Panc1 (cell line): ENCODE results near the gene USP28. TPM values are rescaled to one million over a fixed set of nuclear protein-coding genes. Genes with fewer than 3 reads are reported as not detected.

Source experiments
- ATAC-seq: fragments of 200-7000 bp; cut with Tn5 transposase; 2 replicates; pipeline ENCODE4 v1.9.1; 2020; ENCODE audit warnings: mild to moderate bottlenecking, moderate library complexity
- BruUV-seq: library from RNA; stranded (reverse); fragments of 400-500 nt; replicated peaks from 2 replicates; lab custom pipeline; 2021; lab: Mats Ljungman, UMichigan
- CTCF ChIA-PET: fragments of 300-600 bp; sonication (Branson Sonifier 250); formaldehyde crosslinking; loops from one replicate; lab custom pipeline; 2022; ENCODE audit warnings: antibody characterized with exemption; lab: Charles Lee
- POLR2A ChIA-PET: fragments of 300-600 bp; sonication (Branson Sonifier 250); formaldehyde crosslinking; loops from one replicate; lab custom pipeline; 2022; ENCODE audit warnings: antibody characterized with exemption; lab: Charles Lee
- DNase-seq: peaks from one replicate; pipeline ENCODE4 v3.0.0-alpha.2; 2010; ENCODE audit warnings: low read depth, low spot score
- H3K27ac ChIP-seq: 2 replicates; pipeline ENCODE4 v1.5.1; 2011; ENCODE audit warnings: mild to moderate bottlenecking, low read length, inconsistent platforms
- H3K27me3 ChIP-seq: fragments of 200-500 bp; sonication (Bioruptor generic); 2 replicates; pipeline ENCODE4 v1.6.0; 2014; ENCODE audit warnings: low read length, inconsistent platforms; ENCODE audit not compliant: control insufficient read depth, insufficient read depth
- H3K36me3 ChIP-seq: fragments of 200-500 bp; sonication (Bioruptor generic); 2 replicates; pipeline ENCODE4 v1.5.1; 2014; ENCODE audit warnings: inconsistent platforms, mild to moderate bottlenecking, low read length, moderate library complexity; ENCODE audit not compliant: control insufficient read depth, insufficient read depth
- H3K4me1 ChIP-seq: 2 replicates; pipeline ENCODE4 v1.5.1; 2011; ENCODE audit warnings: inconsistent platforms, mild to moderate bottlenecking, low read length, moderate library complexity; ENCODE audit not compliant: control insufficient read depth, insufficient read depth
- H3K4me3 ChIP-seq, 2 experiments: 2 replicates each; pipeline ENCODE4 v1.5.1; 2011 to 2012; ENCODE audit warnings: low read depth in 2 of 2, low read length in 2 of 2, mild to moderate bottlenecking in 2 of 2, inconsistent platforms in 1 of 2, moderate library complexity in 1 of 2
- H3K9me3 ChIP-seq: fragments of 200-500 bp; sonication (Bioruptor generic); 2 replicates; pipeline ENCODE4 v1.5.1; 2014; ENCODE audit warnings: low read depth, mild to moderate bottlenecking, inconsistent platforms, low read length, moderate library complexity; ENCODE audit not compliant: control insufficient read depth, insufficient read depth
- POLR2AphosphoS5 ChIP-seq: IDR thresholded peaks from 2 replicates; pipeline ENCODE4 v1.6.1; 2012; ENCODE audit warnings: mild to moderate bottlenecking, low read depth, low read length, moderate library complexity
- SIN3A ChIP-seq: IDR thresholded peaks from 2 replicates; pipeline ENCODE4 v1.6.1; 2012; ENCODE audit warnings: low read depth, mild to moderate bottlenecking, low read length, moderate library complexity, borderline replicate concordance; ENCODE audit not compliant: insufficient read depth
- TCF7L2 ChIP-seq: IDR thresholded peaks from 2 replicates; pipeline ENCODE4 v1.6.1; 2011; ENCODE audit warnings: mild to moderate bottlenecking, low read depth, low read length, inconsistent platforms
- in situ Hi-C: cut with HindIII; loops from 2 replicates; pipeline ENCODE4 v1.10.0; 2016; ENCODE audit warnings: low sequenced_read_pairs, low pct_unique_long_range_greater_than_20kb
- intact Hi-C: fragments of 100-400 bp; cut with micrococcal nuclease; formaldehyde crosslinking; loops from one replicate; pipeline ENCODE4 v1.10.0; 2022; ENCODE audit not compliant: unreplicated experiment
- total RNA-seq: library from RNA; stranded (reverse); gene quantifications from one replicate; pipeline ENCODE4 v1.2.1, GENCODE V29; 2021; ENCODE audit not compliant: unreplicated experiment
- TF ChIP-seq, protein P1 (sequence below), 2 experiments: IDR thresholded peaks; 2 replicates each; pipeline ENCODE4 v1.6.1; 2011 to 2012; ENCODE audit warnings: low read depth in 2 of 2, control low read depth in 1 of 2, low read length in 1 of 2, mild to moderate bottlenecking in 1 of 2, moderate library complexity in 1 of 2; ENCODE audit not compliant: insufficient read depth in 1 of 2
- TF ChIP-seq, protein P2 (sequence below): fragments of 450-650 bp; IDR thresholded peaks from 2 replicates; pipeline ENCODE4 v1.5.1; 2017; ENCODE audit warnings: mild to moderate bottlenecking

Gene USP28
- total RNA-seq, 1 experiment from 2014 or later, result 52.3 TPM

- Histone ChIP-seq H3K9me3 (no peaks in the 10 kb centered on the region), H3K27me3 (peaks cover 17% of the 10 kb centered on the region; the same call in 1 of the 2 replicates), H3K4me1 (peaks cover 4% of the 10 kb centered on the region), H3K4me3 (no peak overlapping the region), H3K27ac (no peak overlapping the region), H3K36me3 (no peaks in the 10 kb centered on the region)
- ATAC-seq (no peak), DNase-seq (no peak)
- POLR2A ChIA-PET, result no interaction called here
- CTCF ChIA-PET, result no interaction called here
- no TSS peak for BruUV-seq
- in situ Hi-C loops, result no loop called here
- TF ChIP-seq, protein P1, sequence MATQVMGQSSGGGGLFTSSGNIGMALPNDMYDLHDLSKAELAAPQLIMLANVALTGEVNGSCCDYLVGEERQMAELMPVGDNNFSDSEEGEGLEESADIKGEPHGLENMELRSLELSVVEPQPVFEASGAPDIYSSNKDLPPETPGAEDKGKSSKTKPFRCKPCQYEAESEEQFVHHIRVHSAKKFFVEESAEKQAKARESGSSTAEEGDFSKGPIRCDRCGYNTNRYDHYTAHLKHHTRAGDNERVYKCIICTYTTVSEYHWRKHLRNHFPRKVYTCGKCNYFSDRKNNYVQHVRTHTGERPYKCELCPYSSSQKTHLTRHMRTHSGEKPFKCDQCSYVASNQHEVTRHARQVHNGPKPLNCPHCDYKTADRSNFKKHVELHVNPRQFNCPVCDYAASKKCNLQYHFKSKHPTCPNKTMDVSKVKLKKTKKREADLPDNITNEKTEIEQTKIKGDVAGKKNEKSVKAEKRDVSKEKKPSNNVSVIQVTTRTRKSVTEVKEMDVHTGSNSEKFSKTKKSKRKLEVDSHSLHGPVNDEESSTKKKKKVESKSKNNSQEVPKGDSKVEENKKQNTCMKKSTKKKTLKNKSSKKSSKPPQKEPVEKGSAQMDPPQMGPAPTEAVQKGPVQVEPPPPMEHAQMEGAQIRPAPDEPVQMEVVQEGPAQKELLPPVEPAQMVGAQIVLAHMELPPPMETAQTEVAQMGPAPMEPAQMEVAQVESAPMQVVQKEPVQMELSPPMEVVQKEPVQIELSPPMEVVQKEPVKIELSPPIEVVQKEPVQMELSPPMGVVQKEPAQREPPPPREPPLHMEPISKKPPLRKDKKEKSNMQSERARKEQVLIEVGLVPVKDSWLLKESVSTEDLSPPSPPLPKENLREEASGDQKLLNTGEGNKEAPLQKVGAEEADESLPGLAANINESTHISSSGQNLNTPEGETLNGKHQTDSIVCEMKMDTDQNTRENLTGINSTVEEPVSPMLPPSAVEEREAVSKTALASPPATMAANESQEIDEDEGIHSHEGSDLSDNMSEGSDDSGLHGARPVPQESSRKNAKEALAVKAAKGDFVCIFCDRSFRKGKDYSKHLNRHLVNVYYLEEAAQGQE (IDR thresholded peaks at IDR 0.05; ENCODE audit: insufficient read depth in 1 of 2, low read depth in 2 of 2, low read length in 1 of 2), result no peak
- TF ChIP-seq, protein P2, sequence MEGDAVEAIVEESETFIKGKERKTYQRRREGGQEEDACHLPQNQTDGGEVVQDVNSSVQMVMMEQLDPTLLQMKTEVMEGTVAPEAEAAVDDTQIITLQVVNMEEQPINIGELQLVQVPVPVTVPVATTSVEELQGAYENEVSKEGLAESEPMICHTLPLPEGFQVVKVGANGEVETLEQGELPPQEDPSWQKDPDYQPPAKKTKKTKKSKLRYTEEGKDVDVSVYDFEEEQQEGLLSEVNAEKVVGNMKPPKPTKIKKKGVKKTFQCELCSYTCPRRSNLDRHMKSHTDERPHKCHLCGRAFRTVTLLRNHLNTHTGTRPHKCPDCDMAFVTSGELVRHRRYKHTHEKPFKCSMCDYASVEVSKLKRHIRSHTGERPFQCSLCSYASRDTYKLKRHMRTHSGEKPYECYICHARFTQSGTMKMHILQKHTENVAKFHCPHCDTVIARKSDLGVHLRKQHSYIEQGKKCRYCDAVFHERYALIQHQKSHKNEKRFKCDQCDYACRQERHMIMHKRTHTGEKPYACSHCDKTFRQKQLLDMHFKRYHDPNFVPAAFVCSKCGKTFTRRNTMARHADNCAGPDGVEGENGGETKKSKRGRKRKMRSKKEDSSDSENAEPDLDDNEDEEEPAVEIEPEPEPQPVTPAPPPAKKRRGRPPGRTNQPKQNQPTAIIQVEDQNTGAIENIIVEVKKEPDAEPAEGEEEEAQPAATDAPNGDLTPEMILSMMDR, result no peak
- TF ChIP-seq POLR2AphosphoS5, result no peak
- no peak for TF ChIP-seq TCF7L2
- no peak for TF ChIP-seq SIN3A
- intact Hi-C loops, result no loop called here
Measured at GRCh38 chr11:113901141-113901540, 25.8 kb upstream of the USP28 start.

DNA sequence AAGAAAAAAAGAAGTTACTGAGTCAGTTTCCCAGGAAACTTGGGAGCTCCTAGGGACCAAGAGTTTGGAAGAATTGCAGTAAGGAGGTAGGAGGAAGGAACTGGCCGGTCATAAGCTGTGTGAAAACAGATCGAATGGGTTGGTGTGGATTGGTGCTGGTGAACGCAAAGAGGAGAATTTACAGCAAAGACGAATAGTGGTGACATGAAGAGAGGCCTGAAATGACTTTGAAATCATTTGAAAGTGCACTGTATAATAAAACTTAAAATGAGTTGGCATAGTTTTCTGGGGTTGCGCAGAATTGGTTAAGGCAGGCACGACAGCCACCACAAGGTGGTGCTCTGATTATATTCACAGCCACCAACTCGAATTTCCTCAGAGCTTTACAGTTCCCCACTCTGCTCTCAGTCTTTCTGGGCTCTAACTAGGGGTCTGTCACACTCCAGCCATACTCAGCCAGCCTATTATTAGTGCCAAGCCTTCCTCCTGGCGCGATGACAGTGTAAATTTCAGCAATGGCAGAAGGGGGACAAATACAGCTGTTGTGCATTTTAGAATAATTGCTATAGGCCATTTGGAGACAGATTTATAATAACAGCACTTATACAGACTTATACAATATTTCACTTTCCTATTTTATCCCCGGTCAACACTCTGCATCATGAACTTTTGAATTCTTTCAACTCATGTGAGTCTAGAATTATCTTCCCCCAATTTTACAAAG, 20.9 kb upstream of the USP28 start:
- Histone ChIP-seq H3K27ac (no peak overlapping the region), H3K36me3 (no peaks in the 10 kb centered on the region), H3K4me1 (no peaks in the 10 kb centered on the region), H3K9me3 (no peaks in the 10 kb centered on the region), H3K4me3 (no peak overlapping the region), H3K27me3 (peaks cover 6% of the 10 kb centered on the region; the same call in 1 of the 2 replicates)
- ChIA-PET CTCF (interaction anchor here (0.7 to 2.0 kb wide), 6 partner anchors 12 to 373 kb away, joined by 3 to 26 read pairs (median 4); no protein-coding TSS in a partner anchor), POLR2A (interaction anchor here (0.6 kb wide), 1 partner anchor 159 kb away, joined by 9 read pairs; no protein-coding TSS in a partner anchor)
- in situ Hi-C loops, result no loop called here
- no peak for TF ChIP-seq SIN3A
- TF ChIP-seq, protein P2, result peak; percentile 94
- BruUV-seq, result no TSS peak
- DNase-seq (no peak), ATAC-seq (peak; percentile 88)
- intact Hi-C loops, result loop anchor here (1.0 to 5.0 kb wide), 2 partner anchors 96 to 366 kb away; no protein-coding TSS in a partner anchor
